ENCODE data around the gene RASGEF1C. TPM values are rescaled to one million over a fixed set of nuclear protein-coding genes. Genes with fewer than 3 reads are reported as not detected.
"Not testable (repeated sequence)": the region's sequence is repeated elsewhere in the genome, so short reads cannot be mapped to it uniquely, and the experiment has no call there.

RASGEF1C gene
- total RNA-seq, 1 donor from 2014 or later: 0.27 TPM

DNA sequence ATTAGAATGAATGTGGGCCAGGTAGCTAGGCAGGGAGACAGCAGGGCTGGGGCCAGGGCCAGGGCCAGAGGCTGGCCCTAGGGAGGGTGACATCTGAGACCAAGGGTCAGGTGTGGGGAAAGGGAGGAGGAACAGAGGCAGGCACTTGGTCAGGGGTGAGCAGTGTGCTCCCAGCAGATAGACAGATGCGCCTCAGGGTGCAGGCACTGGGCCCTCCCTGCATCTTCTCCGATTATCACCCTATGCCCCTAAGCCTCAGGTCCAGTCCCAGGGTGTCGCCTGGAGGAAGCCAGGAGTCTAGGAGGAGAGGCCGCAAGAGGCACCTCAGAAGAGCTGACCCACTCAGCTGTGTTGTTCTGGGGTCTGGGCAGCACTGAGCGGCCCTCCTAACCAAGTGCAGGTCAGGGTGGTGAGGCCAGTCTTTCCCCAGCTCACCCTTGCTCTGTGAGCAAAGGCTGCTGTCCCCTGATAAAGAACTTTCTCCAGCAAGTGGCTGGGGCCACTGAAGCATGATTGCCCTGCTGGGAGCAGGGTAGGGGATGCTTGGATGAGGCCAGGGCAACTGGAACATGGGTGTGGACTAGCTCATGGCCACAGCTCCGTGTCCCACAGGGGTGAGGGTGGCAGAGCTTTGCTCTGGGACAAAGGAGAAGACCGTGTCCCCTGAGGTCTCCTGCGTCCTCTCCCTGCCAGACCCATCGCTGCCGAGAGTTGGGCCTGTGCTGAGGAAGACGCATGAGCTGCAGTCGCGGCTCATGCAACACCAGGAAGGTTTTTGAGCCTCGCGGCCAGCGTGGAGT, 2.1 kb upstream of the RASGEF1C start:
- TF ChIP-seq, protein P1, sequence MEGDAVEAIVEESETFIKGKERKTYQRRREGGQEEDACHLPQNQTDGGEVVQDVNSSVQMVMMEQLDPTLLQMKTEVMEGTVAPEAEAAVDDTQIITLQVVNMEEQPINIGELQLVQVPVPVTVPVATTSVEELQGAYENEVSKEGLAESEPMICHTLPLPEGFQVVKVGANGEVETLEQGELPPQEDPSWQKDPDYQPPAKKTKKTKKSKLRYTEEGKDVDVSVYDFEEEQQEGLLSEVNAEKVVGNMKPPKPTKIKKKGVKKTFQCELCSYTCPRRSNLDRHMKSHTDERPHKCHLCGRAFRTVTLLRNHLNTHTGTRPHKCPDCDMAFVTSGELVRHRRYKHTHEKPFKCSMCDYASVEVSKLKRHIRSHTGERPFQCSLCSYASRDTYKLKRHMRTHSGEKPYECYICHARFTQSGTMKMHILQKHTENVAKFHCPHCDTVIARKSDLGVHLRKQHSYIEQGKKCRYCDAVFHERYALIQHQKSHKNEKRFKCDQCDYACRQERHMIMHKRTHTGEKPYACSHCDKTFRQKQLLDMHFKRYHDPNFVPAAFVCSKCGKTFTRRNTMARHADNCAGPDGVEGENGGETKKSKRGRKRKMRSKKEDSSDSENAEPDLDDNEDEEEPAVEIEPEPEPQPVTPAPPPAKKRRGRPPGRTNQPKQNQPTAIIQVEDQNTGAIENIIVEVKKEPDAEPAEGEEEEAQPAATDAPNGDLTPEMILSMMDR (IDR thresholded peaks at IDR 0.05; ENCODE audit: borderline replicate concordance): no peak
- H3K9me3 ChIP-seq (replicated peaks): peaks cover 18% of the 10 kb centered on the region
- intact Hi-C loops (cut with micrococcal nuclease): no loop called here

GRCh38 chr5:180210077-180210476, 1.1 kb upstream of the RASGEF1C start:
- Histone ChIP-seq H3K4me1 (peaks cover 11% of the 10 kb centered on the region), H3K27me3 (ENCODE audit: low read depth) (peaks cover 76% of the 10 kb centered on the region)
- H3K27ac ChIP-seq (replicated peaks); DNase-seq; intact Hi-C loops (cut with micrococcal nuclease); H3K4me3 ChIP-seq; H3K9me3 ChIP-seq (replicated peaks); H3K36me3 ChIP-seq: not testable (repeated sequence)

More for the DNA sequence above, 2.1 kb upstream of the RASGEF1C start:
- H3K4me1 ChIP-seq: peaks cover 11% of the 10 kb centered on the region
- H3K27ac ChIP-seq (replicated peaks): no peak overlapping the region
- no peak for DNase-seq
- no peaks in the 10 kb centered on the region for H3K36me3 ChIP-seq
- H3K4me3 ChIP-seq: no peak overlapping the region
- peaks cover 66% of the 10 kb centered on the region for H3K27me3 ChIP-seq (ENCODE audit: low read depth)

- intact Hi-C loops (cut with micrococcal nuclease): no loop called here
- peaks cover 90% of the 10 kb centered on the region for H3K27me3 ChIP-seq (ENCODE audit: low read depth)
- no peak for DNase-seq
Measured at GRCh38 chr5:180208435-180209081, 453 bp downstream of the RASGEF1C start.

DNA sequence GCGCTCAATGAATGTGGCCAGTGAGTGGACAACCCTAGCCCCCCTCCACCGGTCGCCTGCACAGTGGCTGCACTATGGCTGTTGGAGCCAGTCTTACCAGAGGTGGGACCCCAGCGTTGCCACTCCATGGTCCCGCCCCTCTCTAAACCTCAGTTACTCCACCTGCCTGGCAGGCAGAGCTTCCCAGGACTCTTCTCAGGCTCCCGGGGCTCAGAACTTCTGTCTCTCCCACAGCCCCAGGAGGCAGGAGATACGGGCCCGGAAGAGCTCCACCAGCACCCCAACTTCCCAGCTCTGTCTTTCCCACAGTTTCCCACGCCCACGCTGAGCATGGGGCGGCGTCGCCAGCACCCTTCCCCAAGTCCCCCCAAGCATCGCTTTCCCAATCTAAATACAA, 975 bp downstream of the RASGEF1C start:
- TF ChIP-seq, protein P1 (IDR thresholded peaks at IDR 0.05; ENCODE audit: borderline replicate concordance): no peak
- intact Hi-C loops (cut with micrococcal nuclease): no loop called here
- Histone ChIP-seq H3K4me1 (peaks cover 11% of the 10 kb centered on the region), H3K9me3 (replicated peaks) (no peaks in the 10 kb centered on the region), H3K27me3 (ENCODE audit: low read depth) (peaks cover 94% of the 10 kb centered on the region), H3K36me3 (no peaks in the 10 kb centered on the region), H3K27ac (replicated peaks) (no peak overlapping the region), H3K4me3 (peak overlapping the region; percentile 59)
- DNase-seq: no peak

More at GRCh38 chr5:180208435-180209081, 453 bp downstream of the RASGEF1C start:
- H3K27ac ChIP-seq (replicated peaks): no peak overlapping the region
- TF ChIP-seq, protein P1 (IDR thresholded peaks at IDR 0.05; ENCODE audit: borderline replicate concordance): no peak
- H3K4me3 ChIP-seq: peak overlapping the region; percentile 59
- H3K4me1 ChIP-seq: peaks cover 11% of the 10 kb centered on the region
- no peaks in the 10 kb centered on the region for H3K36me3 ChIP-seq
- no peaks in the 10 kb centered on the region for H3K9me3 ChIP-seq (replicated peaks)

DNA sequence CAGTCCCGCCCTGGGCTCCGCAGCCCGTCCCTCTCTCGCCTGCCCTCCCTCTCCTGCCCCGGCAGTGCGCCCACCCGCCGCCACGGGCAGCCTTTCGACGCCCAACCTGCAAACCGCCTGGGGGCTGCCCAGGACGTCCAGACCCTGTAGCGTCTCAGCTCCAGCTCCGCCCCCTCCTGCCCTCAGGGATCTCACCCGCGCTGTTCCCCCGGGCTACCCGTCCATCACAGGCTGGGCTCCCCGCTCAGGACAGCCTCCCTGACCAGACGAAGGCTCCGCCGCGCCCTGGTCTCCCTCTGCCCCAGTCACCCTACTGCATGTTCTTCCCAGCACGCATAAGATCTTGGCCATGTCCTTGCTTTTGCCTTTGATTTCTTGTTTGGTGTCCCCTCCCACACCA, 1.4 kb downstream of the RASGEF1C start:
- Histone ChIP-seq H3K36me3 (no peaks in the 10 kb centered on the region), H3K27me3 (ENCODE audit: low read depth) (peaks cover 91% of the 10 kb centered on the region), H3K27ac (replicated peaks) (peak overlapping the region; percentile 16), H3K9me3 (replicated peaks) (no peaks in the 10 kb centered on the region), H3K4me1 (peaks cover 11% of the 10 kb centered on the region), H3K4me3 (peak overlapping the region; percentile 59)
- intact Hi-C loops (cut with micrococcal nuclease): no loop called here
- TF ChIP-seq, protein P1 (IDR thresholded peaks at IDR 0.05; ENCODE audit: borderline replicate concordance): no peak
- no peak for DNase-seq

DNA sequence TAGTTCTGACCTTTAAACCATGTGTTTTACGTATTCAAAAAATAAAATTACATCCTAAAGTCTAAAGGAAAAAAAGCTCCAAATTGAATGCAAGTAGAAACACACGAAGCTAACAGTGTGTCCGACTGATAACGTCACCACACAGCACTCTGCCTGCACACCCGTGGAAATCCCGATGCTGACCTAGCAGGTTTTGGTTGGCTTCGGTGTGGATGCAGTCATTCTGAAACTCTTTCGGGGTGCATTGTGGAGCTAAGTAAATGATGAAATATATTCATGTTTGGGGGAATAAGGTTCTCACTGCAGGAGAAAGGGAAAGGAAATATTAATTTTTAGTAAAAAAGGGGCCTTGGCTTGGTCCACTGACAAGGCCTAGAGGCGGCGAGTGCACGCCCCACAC, 2.0 kb downstream of the RASGEF1C start:
- TF ChIP-seq, protein P1 (IDR thresholded peaks at IDR 0.05; ENCODE audit: borderline replicate concordance): no peak
- H3K9me3 ChIP-seq (replicated peaks): no peaks in the 10 kb centered on the region
- peaks cover 85% of the 10 kb centered on the region for H3K27me3 ChIP-seq (ENCODE audit: low read depth)
- peak overlapping the region; percentile 59 for H3K4me3 ChIP-seq
- peak overlapping the region; percentile 16 for H3K27ac ChIP-seq (replicated peaks)
- intact Hi-C loops (cut with micrococcal nuclease): no loop called here
- no peaks in the 10 kb centered on the region for H3K36me3 ChIP-seq
- H3K4me1 ChIP-seq: peaks cover 11% of the 10 kb centered on the region
- no peak for DNase-seq

Data from left ventricle myocardium inferior (tissue), 1 donor.